ENCODE measurements around the gene LHX1.

Gene LHX1

GRCh38 chr17:36989173-36989572 lies 51.9 kb downstream of the LHX1 start:
- no peak for DNase-seq
- in situ Hi-C loops (cut with HindIII; ENCODE audit: low pct_ligation_motif_present, low pct_unique_long_range_greater_than_20kb, low sequenced_read_pairs) = no loop called here

- DNase-seq = no peak
- in situ Hi-C loops (cut with HindIII; ENCODE audit: low pct_ligation_motif_present, low pct_unique_long_range_greater_than_20kb, low sequenced_read_pairs) = no loop called here
These were observed 55.4 kb downstream of the LHX1 start for GRCh38 chr17:36992701-36993100.

- DNase-seq = no peak
- in situ Hi-C loops (cut with HindIII; ENCODE audit: low pct_ligation_motif_present, low pct_unique_long_range_greater_than_20kb, low sequenced_read_pairs) = no loop called here
These were observed 56.0 kb downstream of the LHX1 start for GRCh38 chr17:36993227-36993626.
